Activated T-helper 1 cell treated with anti-CD3 and anti-CD28 coated beads, Interleukin-12 subunit alpha, Interleukin-12 subunit beta, Interleukin-2, Interleukin-4 antibody, amounts not matched to agents 30 ng/mL and 10 ng/mL and 1 ng/mL, durations not matched to agents 14 hours and 24 hours and 36 hours (primary cell): ENCODE data around the gene CELA3A. TPM values are rescaled to one million over a fixed set of nuclear protein-coding genes. Genes with fewer than 3 reads are reported as not detected.
"Not testable (repeated sequence)": the region's sequence is repeated elsewhere in the genome, so short reads cannot be mapped to it uniquely, and the experiment has no call there.

Source experiments
- DNase-seq: peaks from one replicate; pipeline ENCODE4 v3.0.0; 2021; ENCODE audit warnings: low spot score
- H3K27ac Mint-ChIP-seq: one replicate; pipeline ENCODE4 v1.8.0; 2021; ENCODE audit warnings: mild to moderate bottlenecking, mixed read lengths
- H3K27me3 Mint-ChIP-seq: one replicate; pipeline ENCODE4 v1.8.0; 2022; ENCODE audit warnings: mild to moderate bottlenecking, moderate library complexity, mixed read lengths; ENCODE audit not compliant: insufficient read depth
- H3K36me3 Mint-ChIP-seq: one replicate; pipeline ENCODE4 v1.8.0; 2021; ENCODE audit warnings: low read depth, mixed read lengths
- H3K4me1 Mint-ChIP-seq: one replicate; pipeline ENCODE4 v1.8.0; 2021; ENCODE audit warnings: low read depth, mixed read lengths
- H3K4me3 Mint-ChIP-seq: one replicate; pipeline ENCODE4 v1.8.0; 2021; ENCODE audit warnings: mild to moderate bottlenecking, moderate library complexity, mixed read lengths
- H3K9me3 Mint-ChIP-seq: one replicate; pipeline ENCODE4 v1.8.0; 2021; ENCODE audit warnings: mixed read lengths
- intact Hi-C: fragments of 100-400 bp; cut with micrococcal nuclease; formaldehyde crosslinking; loops from one replicate; pipeline ENCODE4 v1.15.1; 2024
- total RNA-seq: library from RNA; stranded (reverse); gene quantifications from 2 replicates; pipeline ENCODE4 v1.2.3, GENCODE V29; 2022

Gene CELA3A
- total RNA-seq, 1 donor from 2014 or later = not detected

DNA sequence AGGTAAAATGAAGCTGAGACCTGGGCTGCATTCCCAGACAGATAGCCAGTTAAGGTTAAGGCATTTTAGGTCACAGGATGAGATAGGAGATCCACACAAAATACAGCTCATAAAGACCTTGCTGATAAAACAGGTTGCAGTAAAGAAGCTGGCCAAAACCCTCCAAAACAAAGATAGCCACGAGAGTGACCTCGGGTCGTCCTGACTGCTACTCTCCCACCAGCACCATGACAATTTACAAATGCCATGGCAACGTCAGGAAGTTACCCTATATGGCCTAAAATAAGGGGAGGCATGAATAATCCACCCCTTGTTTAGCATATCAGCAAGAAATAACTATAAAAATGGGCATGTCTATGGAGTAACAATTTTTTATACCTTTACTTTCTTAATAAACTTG lies 30.9 kb upstream of the CELA3A start:
- H3K4me3 Mint-ChIP-seq, DNase-seq, H3K4me1 Mint-ChIP-seq, intact Hi-C loops, H3K9me3 Mint-ChIP-seq, H3K36me3 Mint-ChIP-seq, H3K27me3 Mint-ChIP-seq, H3K27ac Mint-ChIP-seq: not testable (repeated sequence)

DNA sequence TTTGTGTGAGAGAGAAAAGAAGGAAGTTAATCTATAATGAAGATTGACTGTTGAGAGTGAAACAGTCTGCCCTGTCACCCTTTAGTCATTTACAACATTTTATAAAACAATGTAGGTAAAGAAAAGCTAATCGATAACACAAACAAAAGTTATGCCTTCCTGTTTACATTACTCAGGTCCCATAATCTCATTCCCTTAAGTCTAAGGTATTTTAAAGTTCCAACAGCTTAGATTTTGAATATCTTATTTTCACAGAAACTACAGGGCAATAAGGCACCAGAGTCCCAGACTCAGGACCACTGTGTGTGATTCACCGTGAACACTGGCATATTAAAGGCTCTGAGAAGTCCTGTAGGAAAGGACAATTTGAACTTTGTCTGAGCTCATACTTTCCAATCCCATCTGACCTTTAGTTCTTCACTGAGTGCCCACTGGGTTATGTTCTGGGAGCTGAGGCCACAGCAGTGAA lies 28.4 kb upstream of the CELA3A start:
- DNase-seq, H3K27me3 Mint-ChIP-seq, intact Hi-C loops: not testable (repeated sequence)

DNA sequence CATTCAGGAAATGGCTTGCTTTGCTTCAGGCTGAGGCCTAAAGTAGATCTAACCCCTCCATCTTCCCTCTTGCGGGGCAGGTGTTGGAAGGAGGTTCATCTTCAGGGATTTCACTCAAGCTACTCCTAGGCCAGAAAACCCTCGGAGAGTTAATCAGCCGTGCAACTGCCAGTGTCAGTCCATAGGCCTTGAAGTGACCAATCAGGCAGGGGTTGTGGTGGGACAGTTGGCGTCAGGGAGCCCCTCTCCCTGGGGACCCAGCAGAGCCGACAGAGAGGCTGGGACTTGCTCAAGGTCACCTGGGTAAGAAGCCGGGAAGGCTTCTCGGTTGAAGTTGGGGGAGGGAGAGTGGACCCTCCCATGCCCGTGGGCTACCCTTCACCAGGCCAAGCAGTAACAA lies 27.5 kb upstream of the CELA3A start:
- intact Hi-C loops, H3K27ac Mint-ChIP-seq, H3K36me3 Mint-ChIP-seq, H3K4me1 Mint-ChIP-seq, H3K27me3 Mint-ChIP-seq, DNase-seq, H3K9me3 Mint-ChIP-seq, H3K4me3 Mint-ChIP-seq: not testable (repeated sequence)

More for the DNA sequence above, 28.4 kb upstream of the CELA3A start:
- H3K36me3 Mint-ChIP-seq, H3K27ac Mint-ChIP-seq, H3K4me3 Mint-ChIP-seq, H3K4me1 Mint-ChIP-seq, H3K9me3 Mint-ChIP-seq: not testable (repeated sequence)

DNA sequence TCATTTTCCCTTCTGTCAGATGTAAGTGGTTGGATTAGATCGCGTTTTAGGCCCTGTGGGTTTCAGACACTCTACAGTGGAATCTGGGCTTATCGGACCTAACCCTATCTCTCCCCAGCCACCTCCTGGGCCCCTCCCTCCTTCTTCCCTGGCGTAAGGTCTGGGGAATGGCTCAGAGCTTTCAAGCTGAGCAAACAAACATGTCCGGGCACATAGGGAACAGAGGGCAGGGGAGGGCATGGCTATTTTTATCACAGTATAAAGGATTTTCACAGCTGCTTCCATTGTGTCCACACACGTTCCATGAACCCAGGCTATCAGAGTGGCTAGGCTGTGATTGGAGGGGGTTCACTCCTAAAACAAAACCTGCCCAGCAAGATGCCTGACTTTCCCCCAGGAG lies 26.8 kb upstream of the CELA3A start:
- intact Hi-C loops, H3K9me3 Mint-ChIP-seq, DNase-seq, H3K27me3 Mint-ChIP-seq, H3K4me3 Mint-ChIP-seq, H3K36me3 Mint-ChIP-seq, H3K27ac Mint-ChIP-seq, H3K4me1 Mint-ChIP-seq: not testable (repeated sequence)

DNA sequence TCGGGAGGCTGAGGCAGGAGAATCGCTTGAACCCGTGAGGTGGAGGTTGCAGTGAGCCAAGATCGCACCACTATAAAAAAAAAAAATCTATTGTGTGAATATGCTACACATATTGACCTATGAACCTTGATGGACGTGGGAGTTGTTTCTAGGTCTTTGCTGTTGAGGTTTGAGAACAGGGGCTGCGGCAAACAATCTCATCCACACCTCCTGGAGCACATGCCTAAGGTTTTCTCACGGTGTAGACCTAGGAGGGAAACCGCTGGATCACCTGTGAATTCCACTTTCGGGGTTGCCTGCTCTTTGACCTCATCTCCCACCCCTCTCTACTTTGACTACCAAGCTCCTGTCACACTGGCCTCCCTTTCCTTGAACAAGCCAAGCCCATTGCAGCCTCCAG lies 26.2 kb upstream of the CELA3A start:
- H3K9me3 Mint-ChIP-seq, H3K27me3 Mint-ChIP-seq, H3K36me3 Mint-ChIP-seq, intact Hi-C loops, DNase-seq, H3K4me3 Mint-ChIP-seq, H3K4me1 Mint-ChIP-seq, H3K27ac Mint-ChIP-seq: not testable (repeated sequence)

DNA sequence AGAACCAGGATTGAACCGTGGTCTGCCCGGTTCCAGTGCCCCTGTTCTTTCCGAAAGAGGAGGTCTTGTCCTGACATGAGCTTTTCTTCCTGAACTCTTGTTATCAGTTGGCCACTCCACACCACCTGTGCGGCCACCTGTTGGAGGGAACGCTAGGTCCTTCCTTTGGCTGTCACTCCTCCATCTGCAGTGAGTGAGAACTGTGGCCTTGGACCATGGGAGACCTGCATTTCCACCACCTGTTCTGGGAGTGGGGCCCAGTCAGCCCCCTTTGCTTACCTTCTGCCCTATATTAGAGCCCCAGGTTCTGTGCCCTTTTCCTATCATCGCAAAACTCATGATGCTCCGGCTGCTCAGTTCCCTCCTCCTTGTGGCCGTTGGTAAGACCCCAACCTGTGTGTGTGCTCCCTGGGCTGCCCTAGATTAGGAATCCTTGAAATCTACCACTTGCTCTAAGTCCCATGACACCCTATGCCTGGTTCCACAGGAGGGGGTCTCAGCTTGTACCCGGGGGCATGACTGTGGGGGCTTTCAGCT lies 24.7 kb upstream of the CELA3A start, which contains the start of gene CELA3B:
Gene CELA3B (plus strand): TSS at position 320 of the 537 bp plus-strand sequence. CDS start 18 bp downstream, at position 338.
- H3K27ac Mint-ChIP-seq, intact Hi-C loops, H3K4me3 Mint-ChIP-seq, H3K9me3 Mint-ChIP-seq, H3K36me3 Mint-ChIP-seq, H3K27me3 Mint-ChIP-seq, H3K4me1 Mint-ChIP-seq, DNase-seq: not testable (repeated sequence)

DNA sequence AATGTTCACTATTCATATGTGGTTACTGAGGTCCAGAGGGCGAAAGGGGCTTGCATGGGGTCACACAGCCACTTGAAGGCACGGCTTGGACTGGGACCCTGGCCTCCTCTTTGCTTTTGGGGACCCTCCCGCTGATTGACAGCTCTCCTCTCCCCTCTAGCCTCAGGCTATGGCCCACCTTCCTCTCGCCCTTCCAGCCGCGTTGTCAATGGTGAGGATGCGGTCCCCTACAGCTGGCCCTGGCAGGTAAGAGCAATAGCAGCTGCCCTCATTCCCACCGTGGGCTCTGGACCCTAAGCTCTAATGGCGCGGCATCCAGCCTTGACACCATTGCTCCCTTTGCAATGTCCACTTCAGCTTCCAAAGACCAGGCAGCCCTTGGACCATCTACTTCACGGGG lies 23.2 kb upstream of the CELA3A start:
- DNase-seq, H3K27me3 Mint-ChIP-seq, H3K27ac Mint-ChIP-seq, H3K36me3 Mint-ChIP-seq, H3K9me3 Mint-ChIP-seq, H3K4me1 Mint-ChIP-seq, H3K4me3 Mint-ChIP-seq, intact Hi-C loops: not testable (repeated sequence)

DNA sequence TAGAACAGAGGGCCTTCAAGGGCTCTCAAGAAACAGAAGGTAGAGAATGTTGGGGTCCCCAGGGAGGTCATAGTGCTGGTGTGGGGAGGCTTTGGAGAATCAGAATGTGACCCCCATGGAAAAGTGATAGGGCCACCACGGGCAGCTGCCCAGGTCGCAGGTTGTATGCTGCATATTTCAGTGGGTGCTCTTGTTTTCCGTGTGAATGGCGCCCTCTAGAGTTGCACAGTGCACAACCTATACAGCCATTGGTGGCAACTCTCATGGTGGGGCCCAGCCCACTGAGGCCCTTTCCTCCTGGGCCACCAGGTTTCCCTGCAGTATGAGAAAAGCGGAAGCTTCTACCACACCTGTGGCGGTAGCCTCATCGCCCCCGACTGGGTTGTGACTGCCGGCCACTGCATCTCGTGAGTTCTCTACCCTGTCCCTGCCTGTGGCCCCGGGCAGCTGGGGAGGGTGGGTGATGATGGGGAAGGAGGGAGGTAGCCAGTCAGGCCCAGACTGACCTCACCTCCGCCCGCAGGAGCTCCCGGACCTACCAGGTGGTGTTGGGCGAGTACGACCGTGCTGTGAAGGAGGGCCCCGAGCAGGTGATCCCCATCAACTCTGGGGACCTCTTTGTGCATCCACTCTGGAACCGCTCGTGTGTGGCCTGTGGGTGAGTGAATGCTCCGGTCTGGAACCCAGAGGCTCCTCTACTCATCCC lies 20.8 kb upstream of the CELA3A start:
- intact Hi-C loops, H3K27me3 Mint-ChIP-seq, H3K36me3 Mint-ChIP-seq, H3K4me1 Mint-ChIP-seq, H3K27ac Mint-ChIP-seq, DNase-seq, H3K4me3 Mint-ChIP-seq, H3K9me3 Mint-ChIP-seq: not testable (repeated sequence)

DNA sequence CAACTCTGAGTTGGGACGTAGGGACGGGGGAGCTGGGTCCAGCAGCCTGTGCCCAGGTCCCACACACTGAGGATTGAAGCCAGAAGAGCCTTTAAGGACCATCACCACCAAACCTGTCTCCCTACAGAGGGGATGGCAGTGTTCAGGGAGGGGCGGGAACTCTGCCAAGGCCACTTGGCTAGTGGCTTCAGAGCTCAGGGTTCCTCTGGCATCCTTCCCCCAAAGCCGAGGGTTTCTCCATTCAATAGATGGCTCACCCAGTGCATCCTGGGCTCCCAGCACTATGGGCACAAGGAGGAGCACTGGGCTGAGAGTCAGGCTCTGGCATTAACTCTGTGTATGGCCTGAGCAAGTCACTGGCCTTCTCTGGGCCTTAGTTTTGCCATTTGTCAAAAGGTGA lies 20.2 kb upstream of the CELA3A start:
- H3K27me3 Mint-ChIP-seq, H3K4me3 Mint-ChIP-seq, DNase-seq, H3K36me3 Mint-ChIP-seq, H3K4me1 Mint-ChIP-seq, H3K9me3 Mint-ChIP-seq, intact Hi-C loops, H3K27ac Mint-ChIP-seq: not testable (repeated sequence)

DNA sequence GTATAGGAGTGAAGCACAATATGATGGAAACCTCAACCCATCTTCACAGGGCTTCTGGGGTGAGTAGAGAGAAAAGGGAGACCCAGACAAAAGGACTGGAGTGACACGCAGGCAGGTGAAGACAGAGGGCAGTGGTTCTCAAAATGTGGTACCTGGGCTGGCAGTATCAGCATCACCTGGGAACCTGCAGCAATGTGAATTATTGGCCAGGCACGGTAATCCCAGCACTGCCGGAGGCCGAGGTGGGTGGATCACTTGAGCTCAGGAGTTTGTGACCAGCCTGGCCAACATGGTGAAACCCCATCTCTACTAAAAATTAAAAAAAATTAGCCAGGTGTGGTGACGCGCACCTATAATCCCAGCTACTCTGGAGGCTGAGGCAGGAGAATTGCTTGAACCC lies 19.3 kb upstream of the CELA3A start:
- H3K9me3 Mint-ChIP-seq, H3K4me1 Mint-ChIP-seq, DNase-seq, H3K36me3 Mint-ChIP-seq, H3K27me3 Mint-ChIP-seq, H3K27ac Mint-ChIP-seq, intact Hi-C loops, H3K4me3 Mint-ChIP-seq: not testable (repeated sequence)

DNA sequence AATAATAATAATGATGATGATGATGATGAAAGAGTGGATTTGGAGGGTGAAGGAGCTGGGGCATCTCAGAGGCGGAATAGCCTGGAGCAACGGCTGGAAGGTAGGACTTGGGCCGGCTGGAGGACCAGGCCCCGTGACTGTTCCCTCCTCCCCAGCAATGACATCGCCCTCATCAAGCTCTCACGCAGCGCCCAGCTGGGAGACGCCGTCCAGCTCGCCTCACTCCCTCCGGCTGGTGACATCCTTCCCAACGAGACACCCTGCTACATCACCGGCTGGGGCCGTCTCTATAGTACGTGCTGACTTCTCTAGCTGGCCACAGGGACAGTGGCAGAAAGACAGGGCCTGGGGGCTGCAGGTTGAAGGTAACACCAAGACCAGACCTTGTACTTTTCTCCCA lies 17.9 kb upstream of the CELA3A start:
- intact Hi-C loops, H3K27ac Mint-ChIP-seq, H3K27me3 Mint-ChIP-seq: not testable (repeated sequence)

DNA sequence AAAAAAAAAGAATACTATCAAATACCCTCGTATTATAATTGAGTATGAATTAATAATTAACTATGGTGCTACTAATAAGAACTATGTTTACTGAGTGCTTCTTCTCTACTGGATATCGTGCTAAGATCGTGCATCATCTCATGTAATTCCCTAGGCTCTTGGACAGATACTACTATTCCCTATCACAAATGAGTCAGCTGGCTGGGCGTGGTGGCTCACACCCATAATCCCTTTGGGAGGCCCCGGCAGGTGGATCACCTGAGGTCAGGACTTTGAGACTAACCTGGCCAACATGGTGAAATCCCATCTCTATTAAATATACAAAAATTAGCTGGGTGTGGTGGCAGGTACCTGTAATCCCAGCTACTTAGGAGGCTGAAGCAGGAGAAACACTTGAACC lies 15.6 kb upstream of the CELA3A start:
- H3K9me3 Mint-ChIP-seq, H3K27me3 Mint-ChIP-seq, H3K27ac Mint-ChIP-seq, intact Hi-C loops, H3K4me1 Mint-ChIP-seq, H3K4me3 Mint-ChIP-seq, DNase-seq, H3K36me3 Mint-ChIP-seq: not testable (repeated sequence)

More for the DNA sequence above, 17.9 kb upstream of the CELA3A start:
- H3K9me3 Mint-ChIP-seq, H3K4me3 Mint-ChIP-seq, H3K4me1 Mint-ChIP-seq, H3K36me3 Mint-ChIP-seq, DNase-seq: not testable (repeated sequence)

DNA sequence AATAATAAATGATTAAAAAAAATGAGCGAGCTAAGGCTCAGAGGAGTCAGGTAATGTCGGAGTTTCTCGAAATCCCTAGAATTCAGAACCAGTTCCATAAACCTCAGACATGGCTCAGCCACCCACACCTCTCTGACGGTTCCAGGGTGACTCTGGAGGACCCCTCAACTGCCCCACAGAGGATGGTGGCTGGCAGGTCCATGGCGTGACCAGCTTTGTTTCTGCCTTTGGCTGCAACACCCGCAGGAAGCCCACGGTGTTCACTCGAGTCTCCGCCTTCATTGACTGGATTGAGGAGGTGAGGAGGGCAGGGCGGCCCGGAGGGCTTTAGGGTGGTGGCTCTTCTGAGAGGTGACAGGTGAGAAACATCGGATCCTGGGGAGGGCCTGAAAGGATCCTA lies 15.1 kb upstream of the CELA3A start:
- H3K27ac Mint-ChIP-seq, H3K4me3 Mint-ChIP-seq, H3K4me1 Mint-ChIP-seq, intact Hi-C loops, H3K9me3 Mint-ChIP-seq, H3K27me3 Mint-ChIP-seq, DNase-seq, H3K36me3 Mint-ChIP-seq: not testable (repeated sequence)
